Smooth muscle cell (in vitro differentiated cells): ENCODE data around the gene GALNT6. TPM values are rescaled to one million over a fixed set of nuclear protein-coding genes. Genes with fewer than 3 reads are reported as not detected.

ENCODE experiments used
- DNase-seq: peaks from one replicate; lab custom pipeline; 2025; ENCODE audit not compliant: unreplicated experiment; lab: John Stamatoyannopoulos, UW
- H2AFZ ChIP-seq: fragments of 200-600 bp; sonication (generic); 2 replicates; pipeline ENCODE4 v1.6.0; 2016; ENCODE audit warnings: antibody characterized with exemption, low read depth, mild to moderate bottlenecking
- H3F3A ChIP-seq: fragments of 200-600 bp; sonication (generic); 2 replicates; pipeline ENCODE4 v1.6.0; 2017; ENCODE audit warnings: antibody characterized with exemption, low read depth
- H3K27ac ChIP-seq: fragments of 200-600 bp; sonication (generic); 2 replicates; pipeline ENCODE4 v1.5.1; 2016; ENCODE audit warnings: low read depth, mild to moderate bottlenecking
- H3K27me3 ChIP-seq: fragments of 200-600 bp; sonication (generic); 2 replicates; pipeline ENCODE4 v1.6.1; 2016; ENCODE audit warnings: low read depth, mild to moderate bottlenecking
- H3K36me3 ChIP-seq: fragments of 200-600 bp; sonication (generic); 2 replicates; pipeline ENCODE4 v1.5.1; 2016; ENCODE audit warnings: low read depth
- H3K4me1 ChIP-seq: fragments of 200-600 bp; sonication (generic); 2 replicates; pipeline ENCODE4 v1.5.1; 2016; ENCODE audit warnings: low read depth
- H3K4me2 ChIP-seq: fragments of 200-600 bp; sonication (generic); 2 replicates; pipeline ENCODE4 v1.6.0; 2016; ENCODE audit warnings: mild to moderate bottlenecking
- H3K4me3 ChIP-seq: fragments of 200-600 bp; sonication (generic); 2 replicates; pipeline ENCODE4 v1.5.1; 2016; ENCODE audit warnings: mild to moderate bottlenecking
- H3K79me2 ChIP-seq: fragments of 200-600 bp; sonication (generic); 2 replicates; pipeline ENCODE4 v1.6.0; 2016; ENCODE audit warnings: low read depth, mild to moderate bottlenecking
- H3K9ac ChIP-seq: fragments of 200-600 bp; sonication (generic); 2 replicates; pipeline ENCODE4 v1.6.0; 2016; ENCODE audit warnings: low read depth
- H3K9me3 ChIP-seq: fragments of 200-600 bp; sonication (generic); replicated peaks from 2 replicates; pipeline ENCODE4 v1.5.1; 2016; ENCODE audit warnings: low read depth
- H4K20me1 ChIP-seq: fragments of 200-600 bp; sonication (generic); 2 replicates; pipeline ENCODE4 v1.6.0; 2016; ENCODE audit warnings: low read depth
- CTCF ChIP-seq: fragments of 200-600 bp; sonication (generic); IDR thresholded peaks from 2 replicates; pipeline ENCODE4 v1.5.1; 2017; ENCODE audit warnings: borderline replicate concordance, mild to moderate bottlenecking, antibody characterized with exemption; ENCODE audit not compliant: insufficient read depth, poor library complexity, severe bottlenecking
- WGBS: methylation state at CpG from one replicate; pipeline ENCODE4 v1.1.7; 2016; ENCODE audit warnings: low lambda C conversion rate; 5-methylcytosine and 5-hydroxymethylcytosine counted together
- polyA plus RNA-seq: library from polyadenylated mRNA; unstranded; fragments of >200 nt; fragmentation: Nextera tagmentation; extraction: Ambion mirVana; gene quantifications from 2 replicates; pipeline ENCODE4 v1.2.1, GENCODE V29; 2016
- total RNA-seq: library from RNA; depleted of rRNA; stranded (reverse); fragments of >200 nt; gene quantifications from 2 replicates; pipeline ENCODE4 v1.2.3, GENCODE V29; 2014

Gene GALNT6
- total and polyA plus RNA-seq, 2 experiments from 2014 or later: 7.8 to 55.6 TPM

- no peak overlapping the region for H3K9ac ChIP-seq
- no peaks in the 10 kb centered on the region for H3F3A ChIP-seq
- no peak for DNase-seq
- 97% methylated on average over 7 of the region's 7 CpGs for WGBS
- H3K27ac ChIP-seq: no peak overlapping the region
- no peaks in the 10 kb centered on the region for H3K36me3 ChIP-seq
- no peak overlapping the region for H2AFZ ChIP-seq
- H3K4me3 ChIP-seq: no peak overlapping the region
- no peaks in the 10 kb centered on the region for H3K9me3 ChIP-seq
- no peaks in the 10 kb centered on the region for H3K27me3 ChIP-seq
- TF ChIP-seq CTCF: no peak
- H3K4me1 ChIP-seq: peaks cover 9% of the 10 kb centered on the region
- H4K20me1 ChIP-seq: no peaks in the 10 kb centered on the region
- no peak overlapping the region for H3K4me2 ChIP-seq
- no peaks in the 10 kb centered on the region for H3K79me2 ChIP-seq
Measured at GRCh38 chr12:51382173-51382572, 9.0 kb downstream of the GALNT6 start.

- H4K20me1 ChIP-seq: no peaks in the 10 kb centered on the region
- 75% methylated on average over 5 of the region's 5 CpGs for WGBS
Measured at GRCh38 chr12:51381226-51382079, 9.8 kb downstream of the GALNT6 start.

GRCh38 chr12:51379571-51379970 lies 11.6 kb downstream of the GALNT6 start:
- no peak overlapping the region for H3K27ac ChIP-seq
- no peaks in the 10 kb centered on the region for H3K36me3 ChIP-seq
- H3F3A ChIP-seq: peaks cover 7% of the 10 kb centered on the region
- no peak overlapping the region for H3K4me2 ChIP-seq
- 96% methylated on average over 11 of the region's 11 CpGs for WGBS
- no peak overlapping the region for H2AFZ ChIP-seq
- DNase-seq: no peak
- no peaks in the 10 kb centered on the region for H3K79me2 ChIP-seq
- H3K9ac ChIP-seq: no peak overlapping the region
- peaks cover 9% of the 10 kb centered on the region for H3K4me1 ChIP-seq
- TF ChIP-seq CTCF: no peak
- H4K20me1 ChIP-seq: no peaks in the 10 kb centered on the region
- no peaks in the 10 kb centered on the region for H3K27me3 ChIP-seq
- H3K9me3 ChIP-seq: no peaks in the 10 kb centered on the region
- no peak overlapping the region for H3K4me3 ChIP-seq

More at GRCh38 chr12:51381226-51382079, 9.8 kb downstream of the GALNT6 start:
- no peaks in the 10 kb centered on the region for H3K9me3 ChIP-seq
- H3K27ac ChIP-seq: no peak overlapping the region
- H2AFZ ChIP-seq: no peak overlapping the region
- TF ChIP-seq CTCF: no peak
- no peak overlapping the region for H3K4me3 ChIP-seq
- H3K4me1 ChIP-seq: peaks cover 9% of the 10 kb centered on the region
- H3F3A ChIP-seq: no peaks in the 10 kb centered on the region
- no peaks in the 10 kb centered on the region for H3K36me3 ChIP-seq
- H3K9ac ChIP-seq: no peak overlapping the region
- no peak overlapping the region for H3K4me2 ChIP-seq
- DNase-seq: no peak
- H3K79me2 ChIP-seq: no peaks in the 10 kb centered on the region
- H3K27me3 ChIP-seq: no peaks in the 10 kb centered on the region

- Histone ChIP-seq H3K9ac (no peak overlapping the region), H3K9me3 (no peaks in the 10 kb centered on the region), H3K36me3 (no peaks in the 10 kb centered on the region), H3K4me2 (no peak overlapping the region), H3K4me1 (peaks cover 6% of the 10 kb centered on the region), H3K27ac (no peak overlapping the region), H2AFZ (no peak overlapping the region), H3K27me3 (no peaks in the 10 kb centered on the region), H3F3A (peaks cover 7% of the 10 kb centered on the region), H4K20me1 (no peaks in the 10 kb centered on the region), H3K79me2 (no peaks in the 10 kb centered on the region), H3K4me3 (no peak overlapping the region)
- 92% methylated on average over 2 of the region's 2 CpGs for WGBS
- DNase-seq: no peak
- no peak for TF ChIP-seq CTCF
Measured at GRCh38 chr12:51378749-51379148, 12.5 kb downstream of the GALNT6 start.
